K562 treated with DMSO at 1 percent for 24 hours (cell line): ENCODE data around the gene SIGLEC10. TPM values are rescaled to one million over a fixed set of nuclear protein-coding genes. Genes with fewer than 3 reads are reported as not detected.

ENCODE experiments used
- total RNA-seq: library from RNA; unstranded; fragments of 300-600 nt; gene quantifications from 2 replicates; pipeline ENCODE4 v1.2.3, GENCODE V29; 2022; ENCODE audit warnings: low read depth; ENCODE audit not compliant: insufficient read depth

The SIGLEC10 gene
- total RNA-seq, result 0.34 and 1.2 TPM in 2 replicates

GRCh38 chr19:51417107-51417809 lies at the start of gene SIGLEC10:
Gene SIGLEC10 (minus strand): TSS chr19:51417642. CDS start chr19:51417581, 61 bp downstream.

GRCh38 chr19:51458051-51458645 lies 40.7 kb upstream of the SIGLEC10 start, which contains the start of gene SIGLEC8:
Gene SIGLEC8 (minus strand): TSS chr19:51458454. CDS start chr19:51458387, 67 bp downstream.

GRCh38 chr19:51387924-51388389 lies 29.5 kb downstream of the SIGLEC10 start, which contains the start of gene LIM2:
Gene LIM2 (minus strand): TSS chr19:51387974. CDS start chr19:51387443, 531 bp downstream.

GRCh38 chr19:51372649-51373504 lies 44.6 kb downstream of the SIGLEC10 start, which contains the start of gene NKG7:
Gene NKG7 (minus strand): TSS chr19:51372654. CDS start chr19:51372535, 119 bp downstream.

GRCh38 chr19:51368366-51369282 lies 48.8 kb downstream of the SIGLEC10 start, which contains the start of gene CLDND2:
Gene CLDND2 (minus strand): TSS chr19:51369003. CDS start chr19:51368577, 426 bp downstream.

GRCh38 chr19:51365965-51366388 lies 51.5 kb downstream of the SIGLEC10 start, which contains the start of gene ETFB:
Gene ETFB (minus strand): TSS chr19:51366388. CDS start chr19:51366326, 62 bp downstream.

Other genes starting within 250 kb of the SIGLEC10 start
- 73.3 and 79.4 TPM in 2 replicates for gene CD33, start 192.6 kb downstream of the SIGLEC10 start, total RNA-seq
- gene SIGLECL1, start 166.6 kb downstream of the SIGLEC10 start, total RNA-seq, result not detected in 2 replicates
- 0.25 TPM in 1 of 2 replicates, not detected in the other for gene IGLON5, start 106.0 kb downstream of the SIGLEC10 start, total RNA-seq
- 11.0 and 11.2 TPM in 2 replicates for gene VSIG10L, start 75.5 kb downstream of the SIGLEC10 start, total RNA-seq
- gene ETFB, start 51.3 kb downstream of the SIGLEC10 start, total RNA-seq, result 300 and 330 TPM in 2 replicates
- gene CLDND2, start 48.6 kb downstream of the SIGLEC10 start, total RNA-seq, result not detected in 2 replicates
- 1.1 TPM in 1 of 2 replicates, not detected in the other for gene NKG7, start 45.0 kb downstream of the SIGLEC10 start, total RNA-seq
- gene LIM2, start 29.7 kb downstream of the SIGLEC10 start, total RNA-seq, result not detected in 2 replicates
- gene C19orf84, start 27.1 kb downstream of the SIGLEC10 start, total RNA-seq, result 3.5 and 4.6 TPM in 2 replicates
- gene SIGLEC8, start 40.8 kb upstream of the SIGLEC10 start, total RNA-seq, result 0.27 and 0.51 TPM in 2 replicates
- gene CEACAM18, start 60.9 kb upstream of the SIGLEC10 start, total RNA-seq, result not detected in 2 replicates
- gene SIGLEC12, start 84.2 kb upstream of the SIGLEC10 start, total RNA-seq, result 2.7 and 3.1 TPM in 2 replicates
- gene SIGLEC6, start 114.0 kb upstream of the SIGLEC10 start, total RNA-seq, result 21.0 and 23.9 TPM in 2 replicates
- gene ZNF175, start 153.6 kb upstream of the SIGLEC10 start, total RNA-seq, result 8.8 and 11.4 TPM in 2 replicates
- 0.45 TPM in 1 of 2 replicates, not detected in the other for gene SIGLEC5, start 212.8 kb upstream of the SIGLEC10 start, total RNA-seq
- gene SIGLEC14, start 229.2 kb upstream of the SIGLEC10 start, total RNA-seq, result 0.49 and 0.56 TPM in 2 replicates